HFFc6 (cell line): ENCODE data around the gene CSGALNACT2. TPM values are rescaled to one million over a fixed set of nuclear protein-coding genes. Genes with fewer than 3 reads are reported as not detected.
"Not testable (repeated sequence)": the region's sequence is repeated elsewhere in the genome, so short reads cannot be mapped to it uniquely, and the experiment has no call there.

Source experiments
- DNase-seq: peaks from one replicate; pipeline ENCODE4 v3.0.0-alpha.2; 2018
- H3K27ac Mint-ChIP-seq: 2 replicates; pipeline ENCODE4 v1.8.0; 2020; ENCODE audit warnings: mild to moderate bottlenecking, mixed read lengths
- H3K27me3 Mint-ChIP-seq: 2 replicates; pipeline ENCODE4 v1.8.0; 2021; ENCODE audit warnings: mild to moderate bottlenecking, moderate library complexity, mixed read lengths; ENCODE audit not compliant: insufficient read depth
- H3K36me3 Mint-ChIP-seq: 2 replicates; pipeline ENCODE4 v1.8.0; 2021; ENCODE audit warnings: low read depth, mixed read lengths
- H3K4me1 Mint-ChIP-seq: 2 replicates; pipeline ENCODE4 v1.8.0; 2020; ENCODE audit warnings: low read depth, mixed read lengths
- H3K4me3 Mint-ChIP-seq: 2 replicates; pipeline ENCODE4 v1.8.0; 2020; ENCODE audit warnings: mild to moderate bottlenecking, moderate library complexity, mixed read lengths
- H3K9me3 Mint-ChIP-seq: 2 replicates; pipeline ENCODE4 v1.8.0; 2020; ENCODE audit warnings: mild to moderate bottlenecking, mixed read lengths
- total RNA-seq, 6 experiments: library from RNA; stranded (reverse); fragmentation: NEBNext Ultra II Directional; extraction: Animal tissue kit (Norgen Biotek cat#: 25700); gene quantifications; 2 replicates in 1 of 6; 3 replicates in 5 of 6; pipeline ENCODE4 v1.2.3, GENCODE V29; 2021
- TF ChIP-seq, protein P1 (sequence below): fragments of 200-600 bp; sonication (generic); IDR thresholded peaks from 2 replicates; pipeline ENCODE4 v1.5.0; 2021; ENCODE audit warnings: antibody characterized with exemption, mild to moderate bottlenecking

The CSGALNACT2 gene
- total RNA-seq, 6 experiments from 2014 or later = 18.0 to 20.8 (median 18.6) TPM

- no peak overlapping the region for H3K4me3 Mint-ChIP-seq
- H3K27ac Mint-ChIP-seq = no peak overlapping the region
- H3K4me1 Mint-ChIP-seq = no peaks in the 10 kb centered on the region
- TF ChIP-seq, protein P1, sequence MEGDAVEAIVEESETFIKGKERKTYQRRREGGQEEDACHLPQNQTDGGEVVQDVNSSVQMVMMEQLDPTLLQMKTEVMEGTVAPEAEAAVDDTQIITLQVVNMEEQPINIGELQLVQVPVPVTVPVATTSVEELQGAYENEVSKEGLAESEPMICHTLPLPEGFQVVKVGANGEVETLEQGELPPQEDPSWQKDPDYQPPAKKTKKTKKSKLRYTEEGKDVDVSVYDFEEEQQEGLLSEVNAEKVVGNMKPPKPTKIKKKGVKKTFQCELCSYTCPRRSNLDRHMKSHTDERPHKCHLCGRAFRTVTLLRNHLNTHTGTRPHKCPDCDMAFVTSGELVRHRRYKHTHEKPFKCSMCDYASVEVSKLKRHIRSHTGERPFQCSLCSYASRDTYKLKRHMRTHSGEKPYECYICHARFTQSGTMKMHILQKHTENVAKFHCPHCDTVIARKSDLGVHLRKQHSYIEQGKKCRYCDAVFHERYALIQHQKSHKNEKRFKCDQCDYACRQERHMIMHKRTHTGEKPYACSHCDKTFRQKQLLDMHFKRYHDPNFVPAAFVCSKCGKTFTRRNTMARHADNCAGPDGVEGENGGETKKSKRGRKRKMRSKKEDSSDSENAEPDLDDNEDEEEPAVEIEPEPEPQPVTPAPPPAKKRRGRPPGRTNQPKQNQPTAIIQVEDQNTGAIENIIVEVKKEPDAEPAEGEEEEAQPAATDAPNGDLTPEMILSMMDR = no peak
- no peak for DNase-seq
- no peaks in the 10 kb centered on the region for H3K27me3 Mint-ChIP-seq
- H3K9me3 Mint-ChIP-seq = no peaks in the 10 kb centered on the region
- H3K36me3 Mint-ChIP-seq = peaks cover 45% of the 10 kb centered on the region
Measured at GRCh38 chr10:43181146-43181545, 42.9 kb downstream of the CSGALNACT2 start.

GRCh38 chr10:43183764-43184163 lies 45.5 kb downstream of the CSGALNACT2 start:
- H3K4me1 Mint-ChIP-seq, H3K27me3 Mint-ChIP-seq, H3K9me3 Mint-ChIP-seq, DNase-seq, H3K27ac Mint-ChIP-seq, H3K4me3 Mint-ChIP-seq: not testable (repeated sequence)
- peaks cover 29% of the 10 kb centered on the region for H3K36me3 Mint-ChIP-seq

- H3K36me3 Mint-ChIP-seq = peaks cover 21% of the 10 kb centered on the region
- no peaks in the 10 kb centered on the region; the same call in 1 of the 2 replicates for H3K27me3 Mint-ChIP-seq
- no peaks in the 10 kb centered on the region for H3K9me3 Mint-ChIP-seq
- peaks cover 14% of the 10 kb centered on the region for H3K4me1 Mint-ChIP-seq
- TF ChIP-seq, protein P1 = no peak
- DNase-seq = no peak
- H3K27ac Mint-ChIP-seq = no peak overlapping the region
- no peak overlapping the region for H3K4me3 Mint-ChIP-seq
Measured at GRCh38 chr10:43186150-43186549, 47.9 kb downstream of the CSGALNACT2 start.

DNA sequence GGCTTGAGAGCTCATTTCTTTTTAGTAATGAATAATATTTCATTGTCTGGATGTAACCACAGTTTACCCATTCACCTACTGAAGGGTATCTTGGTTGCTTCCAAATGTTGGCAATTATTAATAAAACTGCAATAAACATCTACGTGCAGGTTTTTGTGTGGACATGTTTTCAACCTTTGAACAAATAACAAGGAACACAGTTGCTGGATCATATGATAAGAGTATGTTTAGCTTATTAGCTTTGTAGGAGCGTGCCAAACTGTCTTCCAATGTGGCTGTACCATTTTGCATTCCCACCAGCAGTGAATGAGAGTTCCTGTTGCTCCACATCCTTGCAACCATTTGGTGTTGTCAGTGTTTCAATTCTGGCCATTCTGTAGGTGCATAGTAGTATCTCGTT lies 49.0 kb downstream of the CSGALNACT2 start:
- H3K27me3 Mint-ChIP-seq = no peaks in the 10 kb centered on the region; the same call in 1 of the 2 replicates
- DNase-seq = no peak
- no peak overlapping the region for H3K27ac Mint-ChIP-seq
- TF ChIP-seq, protein P1 = no peak
- no peak overlapping the region for H3K4me3 Mint-ChIP-seq
- peaks cover 21% of the 10 kb centered on the region for H3K36me3 Mint-ChIP-seq
- no peaks in the 10 kb centered on the region for H3K9me3 Mint-ChIP-seq
- peaks cover 15% of the 10 kb centered on the region for H3K4me1 Mint-ChIP-seq

DNA sequence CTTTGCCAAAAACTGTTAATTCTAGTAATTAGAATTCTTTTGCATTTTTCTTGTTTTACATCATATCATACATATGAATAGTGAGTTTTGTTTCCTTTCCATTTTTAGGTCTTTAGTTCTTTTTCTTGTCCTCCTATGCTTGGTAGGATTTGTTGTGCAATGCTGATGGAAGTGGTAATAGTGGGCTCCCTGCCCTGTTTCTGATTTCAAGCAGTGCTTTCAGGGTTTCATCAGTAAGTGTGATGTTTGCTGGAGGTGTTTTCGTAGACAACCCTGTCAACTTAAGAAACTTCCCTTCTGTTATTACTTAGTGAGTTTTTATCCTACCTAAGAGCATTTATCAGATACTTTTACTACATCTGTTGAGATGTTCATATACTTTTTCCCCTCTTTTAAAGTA lies 50.5 kb downstream of the CSGALNACT2 start:
- DNase-seq = no peak
- TF ChIP-seq, protein P1 = no peak
- H3K9me3 Mint-ChIP-seq = no peaks in the 10 kb centered on the region
- no peak overlapping the region for H3K4me3 Mint-ChIP-seq
- no peaks in the 10 kb centered on the region; the same call in 1 of the 2 replicates for H3K27me3 Mint-ChIP-seq
- no peak overlapping the region for H3K27ac Mint-ChIP-seq
- H3K4me1 Mint-ChIP-seq = peaks cover 15% of the 10 kb centered on the region
- H3K36me3 Mint-ChIP-seq = peaks cover 11% of the 10 kb centered on the region

- no peak overlapping the region for H3K4me3 Mint-ChIP-seq
- no peak for DNase-seq
- peaks cover 15% of the 10 kb centered on the region for H3K4me1 Mint-ChIP-seq
- H3K9me3 Mint-ChIP-seq = no peaks in the 10 kb centered on the region
- H3K36me3 Mint-ChIP-seq = peaks cover 7% of the 10 kb centered on the region; the same call in 1 of the 2 replicates
- H3K27ac Mint-ChIP-seq = no peak overlapping the region; the same call in 1 of the 2 replicates
- TF ChIP-seq, protein P1 = no peak
- H3K27me3 Mint-ChIP-seq = no peaks in the 10 kb centered on the region; the same call in 1 of the 2 replicates
Measured at GRCh38 chr10:43190289-43190688, 52.0 kb downstream of the CSGALNACT2 start.
